ENCODE measurements around the gene RBM38. TPM values are rescaled to one million over a fixed set of nuclear protein-coding genes. Genes with fewer than 3 reads are reported as not detected.
"Not testable (repeated sequence)": the region's sequence is repeated elsewhere in the genome, so short reads cannot be mapped to it uniquely, and the experiment has no call there.

RBM38 gene
- total RNA-seq, 1 experiment from 2014 or later, result 15.2 TPM

DNA sequence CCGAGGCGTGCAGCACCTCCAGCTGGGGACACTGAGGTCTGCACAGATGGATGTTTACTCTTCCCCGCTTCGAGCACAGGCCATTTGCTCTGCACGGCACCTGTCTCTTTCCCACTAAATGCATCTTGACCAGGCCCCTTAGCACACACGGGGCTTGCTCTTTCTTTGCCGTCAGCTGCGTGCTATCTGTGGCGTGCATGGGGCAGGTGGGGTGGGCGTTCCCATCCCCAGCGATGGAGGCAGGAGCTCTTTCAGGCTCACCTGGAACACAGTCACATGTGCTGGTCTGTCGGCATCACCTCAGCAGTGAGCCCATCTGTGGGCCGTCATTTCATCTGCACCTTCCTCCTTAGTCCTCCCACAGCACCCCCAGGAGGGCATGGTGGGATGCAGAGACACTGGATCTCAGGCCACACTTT lies 35.1 kb downstream of the RBM38 start:
- no peak for DNase-seq (ENCODE audit: low read depth)
- in situ Hi-C loops (cut with HindIII; ENCODE audit: low pct_unique_long_range_greater_than_20kb, low sequenced_read_pairs), result no loop called here

DNA sequence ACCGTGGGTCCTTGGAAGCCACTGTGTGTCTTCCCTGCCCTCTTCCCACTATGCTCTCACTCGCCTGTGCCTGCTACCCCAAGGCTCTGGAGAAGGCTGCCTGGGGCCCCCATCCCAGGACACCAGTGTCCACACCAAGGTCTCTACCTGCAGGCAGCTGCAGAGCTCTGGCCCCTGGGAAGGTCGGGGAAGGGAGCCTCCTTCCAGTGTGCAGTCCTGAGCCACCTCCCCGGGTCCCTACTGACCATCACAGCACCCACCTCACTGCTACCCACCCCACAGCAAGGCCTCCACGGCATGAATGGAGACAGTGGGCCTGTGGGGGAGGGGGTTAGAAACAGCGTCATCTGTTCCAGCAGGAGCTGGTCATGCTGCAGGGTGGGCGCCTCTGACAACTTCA lies 35.6 kb downstream of the RBM38 start:
- in situ Hi-C loops (cut with HindIII; ENCODE audit: low pct_unique_long_range_greater_than_20kb, low sequenced_read_pairs), result no loop called here
- no peak for DNase-seq (ENCODE audit: low read depth)

DNA sequence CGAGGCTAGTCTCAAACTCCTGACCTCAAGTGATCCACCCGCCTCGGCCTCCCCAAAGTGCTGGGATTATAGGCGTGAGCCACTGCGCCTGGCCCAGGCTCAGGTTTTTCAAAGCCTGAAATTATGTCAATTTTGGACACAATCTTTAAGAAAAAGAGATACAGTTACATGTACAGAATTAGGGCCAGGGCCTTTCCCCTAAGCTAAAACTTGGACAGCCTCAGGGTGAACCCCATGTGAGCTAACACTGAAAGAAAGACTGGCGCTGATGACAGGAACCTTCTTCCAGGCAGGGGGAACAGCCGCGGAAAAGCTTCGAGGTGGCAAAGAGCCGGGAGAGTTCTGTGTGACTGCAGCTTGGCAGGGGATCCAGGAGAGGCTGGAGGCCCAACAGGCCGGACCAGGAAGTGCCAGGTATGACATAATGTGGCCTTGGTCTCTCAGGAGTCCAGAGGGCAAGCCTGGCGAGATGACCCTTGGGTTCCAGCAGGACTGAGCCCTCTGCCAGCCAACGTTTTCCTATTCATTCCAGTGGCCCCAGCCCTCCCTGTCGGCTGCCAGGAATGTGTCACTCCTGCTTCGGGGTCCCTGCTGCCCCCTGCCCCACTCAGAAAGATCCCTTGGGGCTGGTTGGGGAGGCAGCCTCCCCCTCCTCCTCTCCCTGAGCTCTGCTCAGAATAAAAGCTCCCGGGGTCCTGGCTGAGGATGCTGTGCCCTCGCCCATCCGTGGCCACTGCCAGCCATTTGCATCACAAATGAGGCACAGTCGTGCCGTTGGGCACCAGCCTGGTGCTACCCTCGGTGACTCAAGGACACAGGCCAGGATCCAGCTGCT lies 37.3 kb downstream of the RBM38 start:
- in situ Hi-C loops (cut with HindIII; ENCODE audit: low pct_unique_long_range_greater_than_20kb, low sequenced_read_pairs), result no loop called here
- DNase-seq (ENCODE audit: low read depth), result no peak

DNA sequence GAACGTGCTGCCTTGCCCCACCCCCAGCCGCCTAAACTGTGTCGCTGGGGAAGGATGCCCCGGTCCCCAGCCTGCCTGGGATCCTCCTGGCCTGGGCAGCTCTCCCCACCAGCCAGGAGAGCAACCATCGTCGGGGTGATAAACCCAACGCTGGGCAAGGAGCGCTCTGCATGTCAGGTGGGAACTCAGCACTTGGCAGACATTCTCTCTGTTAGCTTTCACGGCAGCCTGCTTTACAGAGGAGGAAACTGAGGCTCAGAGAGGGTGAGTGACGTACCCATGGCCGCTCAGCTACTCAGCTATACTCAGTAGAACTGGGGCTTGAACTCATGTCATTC lies 37.9 kb downstream of the RBM38 start:
- in situ Hi-C loops (cut with HindIII; ENCODE audit: low pct_unique_long_range_greater_than_20kb, low sequenced_read_pairs), result no loop called here
- no peak for DNase-seq (ENCODE audit: low read depth)

DNA sequence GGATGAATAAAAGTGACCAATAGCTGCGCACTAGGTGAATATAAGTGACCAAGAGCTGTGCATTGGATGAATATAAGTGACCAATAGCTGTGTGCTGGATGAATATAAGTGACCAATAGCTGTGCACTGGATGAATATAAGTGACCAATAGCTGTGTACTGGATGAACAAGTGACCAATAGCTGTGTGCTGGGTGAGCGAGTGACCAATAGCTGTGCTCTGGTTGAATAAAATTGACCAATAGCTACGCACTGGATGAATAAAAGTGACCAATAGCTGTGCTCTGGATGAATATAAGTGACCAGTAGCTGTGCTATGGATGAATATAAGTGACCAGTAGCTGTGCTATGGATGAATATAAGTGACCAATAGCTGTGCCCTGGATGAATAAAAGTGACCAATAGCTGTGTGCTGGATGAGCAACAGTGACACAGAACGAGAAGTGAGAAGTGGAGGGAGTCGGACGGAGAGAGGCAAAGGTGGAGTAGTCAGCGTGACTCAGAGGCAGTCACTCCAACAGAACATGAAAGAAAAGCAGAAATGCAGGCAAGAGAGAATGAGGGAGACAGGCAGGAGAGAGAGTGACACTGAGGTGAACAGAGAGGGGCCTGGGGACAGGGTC lies 38.5 kb downstream of the RBM38 start:
- in situ Hi-C loops (cut with HindIII; ENCODE audit: low pct_unique_long_range_greater_than_20kb, low sequenced_read_pairs), result no loop called here
- DNase-seq (ENCODE audit: low read depth), result peak; percentile 71

DNA sequence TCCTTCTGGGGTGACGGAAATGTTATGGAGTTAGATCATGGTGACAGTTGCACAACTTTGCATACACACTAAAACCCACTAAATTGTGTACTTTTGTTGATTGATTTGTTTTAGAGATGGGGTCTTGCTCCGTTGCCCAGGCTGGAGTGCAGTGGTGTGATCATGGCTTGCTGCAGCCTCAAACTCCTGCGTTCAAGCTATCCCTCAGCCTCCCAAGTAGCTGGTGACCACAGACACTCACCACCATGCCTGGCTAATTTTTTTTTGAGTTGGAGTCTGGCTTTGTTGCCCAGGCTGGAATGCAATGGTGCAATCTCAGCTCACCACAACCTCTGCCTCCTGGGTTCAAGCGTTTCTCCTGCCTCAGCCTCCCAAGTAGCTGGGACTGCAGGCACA lies 39.0 kb downstream of the RBM38 start:
- in situ Hi-C loops (cut with HindIII; ENCODE audit: low pct_unique_long_range_greater_than_20kb, low sequenced_read_pairs), result not testable (repeated sequence)

DNA sequence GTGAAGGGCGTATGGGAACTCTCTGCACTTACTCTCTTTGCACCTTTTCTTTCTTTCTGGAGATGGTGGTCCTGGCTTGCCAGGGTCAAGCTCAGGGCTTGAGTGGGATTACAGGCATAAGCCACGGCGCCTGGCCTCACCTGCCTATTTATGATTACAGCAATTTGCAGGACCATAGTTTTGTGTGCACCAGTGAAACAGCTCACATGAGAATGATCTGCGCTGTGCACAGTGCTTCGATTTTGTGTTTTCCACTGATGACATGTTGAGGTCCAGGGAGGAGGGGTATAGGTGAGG lies 40.3 kb downstream of the RBM38 start:
- DNase-seq (ENCODE audit: low read depth), result no peak
- in situ Hi-C loops (cut with HindIII; ENCODE audit: low pct_unique_long_range_greater_than_20kb, low sequenced_read_pairs), result no loop called here

More for the DNA sequence above, 39.0 kb downstream of the RBM38 start:
- DNase-seq (ENCODE audit: low read depth), result not testable (repeated sequence)

DNA sequence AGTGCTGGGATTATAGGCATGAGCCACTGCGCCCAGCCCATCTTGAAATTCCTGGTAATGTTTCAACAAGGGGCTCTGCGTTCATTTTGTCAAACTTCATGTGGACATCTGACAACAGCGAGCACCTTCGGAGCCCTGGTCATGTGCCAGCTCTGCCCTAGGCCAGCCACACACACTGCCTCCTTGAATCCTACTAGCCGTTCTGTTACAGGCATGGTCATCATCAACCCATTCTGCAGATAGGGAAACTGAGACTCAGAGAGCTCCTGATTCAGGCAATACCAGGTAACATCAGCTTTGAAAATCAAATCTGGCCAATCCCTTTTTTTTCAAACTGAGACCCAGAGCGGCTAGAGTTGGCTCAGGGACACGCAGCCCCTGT lies 41.3 kb downstream of the RBM38 start:
- DNase-seq (ENCODE audit: low read depth), result no peak
- in situ Hi-C loops (cut with HindIII; ENCODE audit: low pct_unique_long_range_greater_than_20kb, low sequenced_read_pairs), result no loop called here

DNA sequence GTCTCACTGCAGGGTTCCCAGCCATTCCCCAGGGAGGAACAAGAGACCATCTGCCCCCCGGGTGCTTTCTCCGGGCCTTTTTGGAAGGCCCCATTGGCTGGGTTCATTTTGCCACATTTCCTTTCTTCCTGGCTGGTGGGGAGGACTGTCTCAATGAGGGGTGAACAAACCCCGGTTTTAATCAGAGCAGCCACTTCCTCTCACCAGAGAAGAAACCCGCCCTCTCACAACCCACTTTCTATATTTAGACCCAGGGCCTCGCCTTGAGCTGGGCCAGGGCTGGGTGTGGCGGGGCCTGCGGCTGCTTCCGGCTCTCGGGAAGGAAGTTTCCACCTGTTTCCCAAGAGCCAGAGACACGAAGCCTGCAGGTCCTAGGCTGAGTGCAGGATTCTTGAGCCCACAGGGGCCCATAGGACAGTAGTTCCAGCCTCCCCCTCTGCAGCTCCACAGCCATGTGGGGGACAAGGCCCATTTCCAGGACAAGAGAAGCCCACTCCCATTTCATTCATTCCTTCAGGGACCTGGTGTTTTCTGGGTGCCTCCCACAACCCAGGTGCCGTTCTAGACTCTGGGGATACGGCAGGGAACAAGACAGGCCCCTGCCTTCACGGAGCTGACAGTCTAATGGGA lies 41.8 kb downstream of the RBM38 start:
- no peak for DNase-seq (ENCODE audit: low read depth)
- in situ Hi-C loops (cut with HindIII; ENCODE audit: low pct_unique_long_range_greater_than_20kb, low sequenced_read_pairs), result no loop called here

DNA sequence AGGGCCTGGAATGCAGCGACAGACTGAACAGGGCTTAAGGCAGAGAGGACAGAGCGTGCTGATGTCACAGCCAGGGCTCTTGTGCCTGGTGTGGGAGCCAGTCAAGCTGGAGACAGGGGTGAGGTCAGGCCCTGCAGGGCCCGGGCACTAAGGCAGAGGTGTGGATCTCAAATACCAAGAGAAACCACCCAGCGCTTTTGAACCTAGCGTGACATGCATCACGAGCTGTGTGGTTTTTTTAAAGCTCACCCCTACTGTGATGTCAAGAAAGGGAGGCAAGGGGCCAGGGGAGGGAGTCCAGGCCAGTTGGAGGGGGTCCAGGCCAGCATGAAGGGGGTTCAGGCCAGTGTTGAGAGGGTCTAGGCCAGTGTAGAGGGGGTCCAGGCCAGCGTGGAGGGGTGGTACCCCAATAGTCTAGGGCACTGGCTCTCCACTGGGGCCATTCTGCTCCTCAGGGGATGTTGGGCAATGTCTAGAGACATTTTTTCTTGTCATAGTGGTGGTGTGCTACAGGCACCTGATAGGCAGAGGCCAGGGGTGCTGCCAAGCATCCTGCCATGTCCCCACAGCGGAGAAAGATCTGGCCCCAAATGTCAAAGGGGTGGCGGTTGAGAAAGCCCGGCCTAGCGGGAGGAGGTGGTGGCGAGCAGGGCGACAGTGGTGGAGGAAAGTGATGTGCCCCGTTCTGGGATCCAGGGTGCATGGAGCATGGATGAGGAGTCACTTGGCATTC lies 42.6 kb downstream of the RBM38 start:
- in situ Hi-C loops (cut with HindIII; ENCODE audit: low pct_unique_long_range_greater_than_20kb, low sequenced_read_pairs), result no loop called here
- no peak for DNase-seq (ENCODE audit: low read depth)

DNA sequence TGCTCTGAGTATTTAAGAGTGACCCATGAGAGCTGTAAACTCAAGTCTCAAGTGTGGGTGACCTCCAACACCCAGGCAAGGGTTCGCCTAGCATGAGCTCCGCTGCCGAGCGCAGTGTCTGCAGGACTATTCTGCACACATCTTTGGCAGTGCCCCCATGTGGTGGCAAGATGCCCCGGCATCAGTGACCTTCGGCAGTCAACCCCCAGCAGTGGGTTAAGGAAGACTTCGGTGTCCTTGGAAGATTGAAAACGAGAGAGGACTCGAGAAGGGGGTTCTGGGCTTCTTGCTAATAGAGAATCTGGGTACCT lies 43.1 kb downstream of the RBM38 start:
- DNase-seq (ENCODE audit: low read depth), result no peak
- in situ Hi-C loops (cut with HindIII; ENCODE audit: low pct_unique_long_range_greater_than_20kb, low sequenced_read_pairs), result no loop called here

DNA sequence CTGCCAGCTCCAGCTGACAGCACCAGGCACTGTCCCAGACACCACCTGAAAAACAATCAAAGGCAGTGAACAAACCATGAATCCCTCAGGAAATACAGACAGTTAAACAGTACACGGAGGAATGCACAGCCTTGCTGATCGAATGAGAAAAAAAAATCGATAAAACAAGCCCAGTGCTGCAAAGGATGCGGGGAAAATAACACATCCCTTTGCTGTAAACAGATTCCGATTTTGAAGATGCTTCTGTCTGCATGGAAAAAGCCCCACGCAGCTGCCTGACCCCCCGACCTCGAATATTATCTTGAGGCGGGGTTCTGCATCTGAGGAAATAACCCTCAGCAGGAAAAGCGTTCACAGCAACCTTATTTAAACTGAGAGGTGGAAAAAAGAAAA lies 43.9 kb downstream of the RBM38 start:
- in situ Hi-C loops (cut with HindIII; ENCODE audit: low pct_unique_long_range_greater_than_20kb, low sequenced_read_pairs), result no loop called here
- no peak for DNase-seq (ENCODE audit: low read depth)

DNA sequence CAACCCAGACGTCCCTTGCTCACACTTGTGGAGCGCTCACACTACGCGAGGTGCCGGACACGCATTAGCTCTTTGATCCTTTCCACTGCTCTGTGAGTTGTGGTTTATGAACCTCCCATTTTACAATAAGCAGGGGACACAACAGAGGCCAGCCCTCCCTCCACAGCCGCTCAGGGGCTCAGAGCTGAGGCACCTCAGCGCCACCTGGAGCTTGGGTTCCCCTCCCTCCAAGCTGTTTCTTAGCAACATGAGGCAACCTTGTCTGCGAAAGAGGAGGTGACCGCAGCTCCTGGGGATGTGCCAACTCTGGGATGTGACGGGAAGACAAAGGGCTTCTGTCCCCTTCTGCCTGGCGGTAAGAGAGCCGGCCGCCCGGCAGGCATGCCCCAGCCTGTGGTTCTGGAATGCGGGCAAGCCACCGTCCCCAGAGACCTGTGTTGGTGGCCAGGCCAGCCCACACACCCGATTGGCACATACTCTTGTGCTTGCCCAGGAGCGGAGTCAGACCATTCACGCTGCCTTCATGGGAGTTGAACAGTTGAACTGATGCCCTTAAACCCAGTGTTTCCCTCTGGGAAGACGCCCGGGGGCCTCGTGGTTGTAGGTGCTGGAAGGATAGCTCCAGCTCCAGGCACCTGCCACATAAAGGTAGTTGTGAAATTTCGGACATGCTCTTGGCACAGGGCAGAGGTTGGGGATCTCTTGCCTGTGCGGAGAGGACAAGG lies 44.5 kb downstream of the RBM38 start:
- DNase-seq (ENCODE audit: low read depth), result peak; percentile 74
- in situ Hi-C loops (cut with HindIII; ENCODE audit: low pct_unique_long_range_greater_than_20kb, low sequenced_read_pairs), result no loop called here

DNA sequence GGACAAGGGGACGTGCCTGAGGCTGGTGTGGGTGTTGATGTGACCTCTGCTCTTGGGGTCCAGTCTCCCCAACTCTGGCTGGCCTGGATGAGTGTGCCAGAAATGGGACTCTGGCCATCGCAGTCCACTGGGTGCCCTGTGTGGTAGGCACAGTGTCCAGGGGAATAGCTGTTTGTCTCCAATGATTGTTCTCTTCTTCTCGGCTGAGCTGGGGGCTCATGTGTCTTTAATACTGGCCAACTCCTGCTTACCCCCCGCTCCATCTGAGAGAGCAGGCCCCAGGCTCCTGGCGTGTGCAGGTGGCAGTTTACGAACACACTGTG lies 45.0 kb downstream of the RBM38 start:
- no peak for DNase-seq (ENCODE audit: low read depth)
- in situ Hi-C loops (cut with HindIII; ENCODE audit: low pct_unique_long_range_greater_than_20kb, low sequenced_read_pairs), result no loop called here

DNA sequence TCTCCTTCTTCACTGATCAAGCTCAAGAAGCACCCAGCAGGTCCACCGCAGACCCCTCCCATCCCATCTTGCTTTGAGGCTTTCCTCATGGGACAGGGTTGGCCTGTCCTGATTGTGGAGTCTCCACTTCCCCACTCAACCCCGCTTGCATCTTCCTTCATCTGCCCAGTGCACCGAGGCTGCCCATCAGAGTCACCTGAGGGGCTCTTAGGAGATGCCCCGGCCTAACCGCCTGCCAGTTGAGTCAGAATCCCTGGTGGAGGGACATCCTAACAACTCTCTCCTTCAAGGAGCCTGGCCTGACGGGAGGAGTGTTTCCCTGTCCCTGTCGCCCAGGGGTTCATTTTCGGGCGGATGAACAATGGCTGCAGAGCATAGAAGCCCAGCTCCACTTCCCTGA lies 46.1 kb downstream of the RBM38 start:
- no peak for DNase-seq (ENCODE audit: low read depth)

DNA sequence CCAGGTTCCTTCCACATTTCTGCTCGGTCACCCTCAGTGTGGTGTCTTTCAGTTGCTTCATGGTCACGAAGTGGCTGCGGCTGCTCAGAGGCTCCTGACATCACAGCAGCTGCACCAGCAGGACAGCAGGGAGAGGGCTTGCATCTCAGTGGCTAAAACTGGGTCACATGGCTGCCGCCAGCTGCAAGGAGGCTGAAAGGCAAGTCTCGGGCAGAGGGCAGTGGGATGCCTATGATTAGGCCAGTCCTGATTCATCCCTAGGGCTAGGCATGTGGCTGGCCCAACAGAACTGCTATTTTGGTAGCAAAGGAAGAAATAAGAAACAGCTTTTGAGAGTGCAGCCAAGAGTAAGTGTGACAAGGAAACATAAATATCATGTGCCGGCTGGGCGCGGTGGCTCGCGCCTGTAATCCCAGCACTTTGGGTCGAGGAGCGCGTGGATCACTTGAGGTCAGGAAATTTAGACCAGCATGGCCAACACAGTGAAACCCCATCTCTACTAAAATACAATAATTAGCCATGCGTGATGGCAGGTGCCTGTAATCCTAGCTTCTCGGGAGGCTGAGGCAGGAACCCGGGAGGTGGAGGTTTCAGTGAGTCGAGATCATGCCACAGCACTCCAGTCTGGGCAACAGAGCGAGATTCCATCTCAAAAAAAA lies 46.6 kb downstream of the RBM38 start:
- in situ Hi-C loops (cut with HindIII; ENCODE audit: low pct_unique_long_range_greater_than_20kb, low sequenced_read_pairs), result no loop called here
- DNase-seq (ENCODE audit: low read depth), result no peak

More for the DNA sequence above, 46.1 kb downstream of the RBM38 start:
- in situ Hi-C loops (cut with HindIII; ENCODE audit: low pct_unique_long_range_greater_than_20kb, low sequenced_read_pairs), result no loop called here

DNA sequence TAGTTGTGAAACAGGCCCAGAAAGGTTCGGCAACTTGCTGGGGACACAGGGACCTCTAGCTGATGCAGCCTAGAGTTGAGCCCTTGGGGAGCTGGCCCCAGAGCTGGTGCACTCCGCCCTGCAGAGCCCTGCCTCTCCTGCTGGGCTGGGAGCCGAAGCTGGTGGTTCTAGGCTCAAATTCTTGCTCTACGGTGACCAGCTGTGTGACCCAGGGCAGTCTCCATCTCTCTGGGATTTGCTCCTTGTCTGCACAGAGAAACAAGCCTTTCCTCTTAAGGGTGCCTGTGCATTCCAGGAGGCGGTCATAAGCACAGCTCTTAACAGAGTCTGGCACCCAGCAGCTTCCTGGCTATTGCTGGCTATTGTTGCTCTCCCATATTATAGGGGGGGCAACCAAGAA lies 47.4 kb downstream of the RBM38 start:
- in situ Hi-C loops (cut with HindIII; ENCODE audit: low pct_unique_long_range_greater_than_20kb, low sequenced_read_pairs), result no loop called here

DNA sequence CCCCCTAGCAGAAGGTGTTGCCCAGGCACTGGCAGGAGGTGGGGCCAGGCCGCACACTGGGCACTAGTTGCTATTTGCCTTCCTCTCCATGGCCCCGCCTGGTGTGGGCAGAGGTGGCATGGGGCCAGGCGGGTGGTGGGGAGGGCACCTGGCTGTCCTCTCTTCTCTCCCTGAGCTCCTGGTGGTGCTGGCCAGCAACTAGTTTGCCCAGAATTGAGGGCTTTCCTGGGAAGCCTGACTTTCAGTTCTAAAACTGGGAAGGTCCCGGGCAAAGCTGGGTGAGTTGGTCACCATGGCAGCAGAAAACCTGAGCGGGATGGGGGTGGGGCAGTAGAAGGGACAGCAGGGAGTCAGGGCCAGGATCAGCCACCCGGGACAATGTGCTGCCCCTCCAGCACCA lies 48.2 kb downstream of the RBM38 start:
- in situ Hi-C loops (cut with HindIII; ENCODE audit: low pct_unique_long_range_greater_than_20kb, low sequenced_read_pairs), result no loop called here
- DNase-seq (ENCODE audit: low read depth), result peak; percentile 53

More for the DNA sequence above, 47.4 kb downstream of the RBM38 start:
- DNase-seq (ENCODE audit: low read depth), result no peak
